Measurements from ENCODE around the gene EIF3K. TPM values are rescaled to one million over a fixed set of nuclear protein-coding genes. Genes with fewer than 3 reads are reported as not detected.

EIF3K gene
- total RNA-seq, 1 donor from 2014 or later: 321 TPM

DNA sequence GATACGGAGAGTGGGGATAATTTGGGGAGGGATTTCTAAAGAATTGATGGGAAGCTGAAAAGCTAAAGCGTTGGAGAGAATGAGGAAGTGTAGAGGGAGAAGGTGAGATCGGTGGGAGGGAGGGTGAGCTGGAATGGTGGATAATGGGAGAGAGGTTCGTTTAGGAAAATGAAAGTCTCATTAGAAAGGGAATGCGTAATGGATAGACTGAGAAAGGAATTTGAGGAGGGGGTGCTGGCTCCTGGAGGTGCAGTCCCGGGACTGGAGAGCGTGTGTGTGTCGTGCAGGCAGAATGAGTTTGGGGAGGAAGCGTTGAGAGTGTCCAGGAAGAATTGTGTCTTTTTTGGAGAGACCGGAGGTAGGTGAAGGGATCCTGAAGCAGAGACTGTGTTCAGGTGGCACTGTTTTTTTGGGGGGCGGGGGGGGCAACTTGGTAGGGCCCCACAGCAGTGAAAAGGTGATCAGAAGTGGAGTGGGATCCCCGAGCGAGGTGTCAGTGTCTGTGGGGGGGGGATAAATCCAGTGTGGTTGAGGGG is 29.8 kb downstream of the EIF3K start:
- Mint-ChIP-seq H3K4me3 (peak overlapping the region; percentile 97), H3K27ac (peak overlapping the region; percentile 86), H3K27me3 (no peaks in the 10 kb centered on the region), H3K9me3 (no peaks in the 10 kb centered on the region), H3K36me3 (ENCODE audit: low read depth) (peaks cover 35% of the 10 kb centered on the region), H3K4me1 (peaks cover 53% of the 10 kb centered on the region)
- no peak for DNase-seq
- intact Hi-C loops (cut with micrococcal nuclease): loop anchor here (5.0 kb wide), 2 partner anchors 38 to 1183 kb away; partner anchors contain the start of gene DYRK1B

- Mint-ChIP-seq H3K36me3 (ENCODE audit: low read depth) (peaks cover 39% of the 10 kb centered on the region), H3K4me3 (peak overlapping the region; percentile 97), H3K4me1 (peaks cover 56% of the 10 kb centered on the region), H3K9me3 (no peaks in the 10 kb centered on the region), H3K27ac (peak overlapping the region; percentile 69), H3K27me3 (no peaks in the 10 kb centered on the region)
- no peak for DNase-seq
- intact Hi-C loops (cut with micrococcal nuclease): loop anchor here (5.0 kb wide), 2 partner anchors 38 to 1183 kb away; partner anchors contain the start of gene DYRK1B
These were observed 30.6 kb downstream of the EIF3K start for GRCh38 chr19:38649305-38650171.

DNA sequence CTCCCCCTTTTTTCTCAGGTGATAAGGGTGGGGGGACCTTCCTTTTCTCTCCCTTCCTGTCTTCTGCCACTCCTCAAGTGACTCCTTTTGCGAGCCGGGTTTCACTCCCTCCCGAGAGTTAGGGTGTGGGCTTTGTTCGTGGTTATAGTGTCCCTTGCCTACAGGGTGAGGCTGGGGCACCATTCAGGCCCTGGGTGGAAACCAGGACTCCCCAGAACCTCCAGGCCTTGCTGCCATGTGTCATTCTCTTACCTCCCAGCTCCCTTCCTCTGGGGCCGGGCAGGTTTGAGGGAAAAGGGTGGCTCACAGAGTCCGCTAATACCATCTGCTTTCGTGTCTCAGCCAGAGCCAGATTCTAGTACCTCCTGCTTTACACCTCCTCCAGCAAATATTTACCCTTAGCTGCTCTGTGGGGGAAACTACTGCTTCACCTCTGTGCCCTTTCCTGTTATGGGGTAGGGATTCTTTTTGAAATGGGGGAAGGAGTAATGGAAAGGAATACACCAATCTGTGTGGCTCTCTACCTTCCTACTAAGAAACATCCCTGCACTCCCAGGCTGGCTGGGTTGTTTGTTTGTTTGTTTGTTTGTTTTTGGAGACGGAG is 31.3 kb downstream of the EIF3K start:
- H3K27ac Mint-ChIP-seq: peak overlapping the region; percentile 69
- peaks cover 63% of the 10 kb centered on the region for H3K4me1 Mint-ChIP-seq
- intact Hi-C loops (cut with micrococcal nuclease): no loop called here
- H3K27me3 Mint-ChIP-seq: no peaks in the 10 kb centered on the region
- peak overlapping the region; percentile 97 for H3K4me3 Mint-ChIP-seq
- DNase-seq: no peak
- no peaks in the 10 kb centered on the region for H3K9me3 Mint-ChIP-seq
- peaks cover 43% of the 10 kb centered on the region for H3K36me3 Mint-ChIP-seq (ENCODE audit: low read depth)

DNA sequence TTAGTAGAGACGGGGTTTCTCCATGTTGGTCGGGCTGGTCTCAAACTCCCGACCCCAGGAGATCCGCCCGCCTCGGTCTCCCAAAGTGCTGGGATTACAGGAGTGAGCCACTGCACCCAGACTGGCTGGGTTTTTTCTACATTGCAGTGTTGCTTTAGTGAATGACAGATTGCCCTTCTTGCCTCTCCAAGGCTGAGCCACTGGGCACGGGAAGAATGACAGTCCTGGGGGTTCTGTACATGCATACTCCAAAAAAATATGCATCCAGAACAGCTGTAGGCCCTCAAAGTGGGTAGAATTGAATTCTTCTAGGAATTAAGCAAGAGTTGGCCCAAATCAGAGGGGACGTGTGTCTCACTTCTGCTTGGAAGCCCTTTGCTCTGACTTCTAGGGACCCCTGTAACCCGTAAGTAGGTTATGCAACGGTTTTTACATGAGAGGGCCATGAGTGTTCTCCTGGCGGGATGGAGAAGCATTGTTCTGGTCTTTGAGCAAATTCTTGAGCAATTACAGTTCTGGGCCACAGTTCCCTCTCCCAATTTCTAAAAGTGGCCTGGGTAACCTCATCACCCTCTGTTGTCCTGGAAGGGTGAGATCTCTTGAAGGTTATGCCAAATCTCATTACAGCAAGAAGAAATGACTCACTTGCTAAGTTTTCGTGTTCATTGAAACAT is 32.1 kb downstream of the EIF3K start:
- Mint-ChIP-seq H3K4me1 (peaks cover 70% of the 10 kb centered on the region), H3K27ac (no peak overlapping the region), H3K27me3 (no peaks in the 10 kb centered on the region), H3K4me3 (no peak overlapping the region), H3K9me3 (no peaks in the 10 kb centered on the region), H3K36me3 (ENCODE audit: low read depth) (peaks cover 45% of the 10 kb centered on the region)
- DNase-seq: no peak
- intact Hi-C loops (cut with micrococcal nuclease): no loop called here

- Mint-ChIP-seq H3K4me3 (no peak overlapping the region), H3K9me3 (no peaks in the 10 kb centered on the region), H3K4me1 (peaks cover 85% of the 10 kb centered on the region), H3K27ac (no peak overlapping the region), H3K27me3 (no peaks in the 10 kb centered on the region), H3K36me3 (ENCODE audit: low read depth) (peaks cover 52% of the 10 kb centered on the region)
- DNase-seq: no peak
- intact Hi-C loops (cut with micrococcal nuclease): no loop called here
These were observed 34.1 kb downstream of the EIF3K start for GRCh38 chr19:38653028-38653571.

DNA sequence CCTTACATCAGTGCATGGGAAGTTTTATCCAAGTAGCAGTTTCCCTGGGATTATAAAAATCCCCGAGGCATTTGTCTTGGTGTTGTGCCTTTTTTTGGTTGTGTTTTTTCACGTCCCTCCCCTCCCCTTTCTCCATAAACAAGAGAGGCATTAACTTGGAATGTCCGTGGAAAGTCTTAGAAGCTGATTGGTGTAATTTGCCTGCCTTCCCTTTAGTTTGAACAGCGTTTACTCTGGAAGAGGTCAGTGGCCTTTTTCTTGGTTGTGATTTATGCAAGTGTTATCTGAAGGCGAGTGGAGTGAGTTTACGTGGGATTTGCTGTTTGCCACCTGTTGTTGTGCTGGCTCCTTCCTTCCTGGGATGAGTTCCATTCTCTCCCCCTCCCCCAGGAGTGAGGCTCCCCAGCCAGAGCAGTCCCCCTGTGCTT is 35.7 kb downstream of the EIF3K start:
- peak overlapping the region; percentile 31 for H3K4me3 Mint-ChIP-seq
- intact Hi-C loops (cut with micrococcal nuclease): loop anchor here (1.0 to 5.0 kb wide), 3 partner anchors 7 to 78 kb away; partner anchors contain the start of gene ACTN4
- H3K27ac Mint-ChIP-seq: peak overlapping the region; percentile 47
- no peaks in the 10 kb centered on the region for H3K9me3 Mint-ChIP-seq
- no peak for DNase-seq
- peaks cover 39% of the 10 kb centered on the region for H3K36me3 Mint-ChIP-seq (ENCODE audit: low read depth)
- H3K4me1 Mint-ChIP-seq: peaks cover 76% of the 10 kb centered on the region
- H3K27me3 Mint-ChIP-seq: no peaks in the 10 kb centered on the region

GRCh38 chr19:38655148-38655824 is 36.3 kb downstream of the EIF3K start:
- H3K4me3 Mint-ChIP-seq: peak overlapping the region; percentile 66
- peaks cover 37% of the 10 kb centered on the region for H3K36me3 Mint-ChIP-seq (ENCODE audit: low read depth)
- intact Hi-C loops (cut with micrococcal nuclease): loop anchor here (1.0 to 5.0 kb wide), 3 partner anchors 8 to 77 kb away; partner anchors contain the start of gene ACTN4
- no peaks in the 10 kb centered on the region for H3K27me3 Mint-ChIP-seq
- no peaks in the 10 kb centered on the region for H3K9me3 Mint-ChIP-seq
- peak; percentile 83 for DNase-seq
- peak overlapping the region; percentile 83 for H3K27ac Mint-ChIP-seq
- H3K4me1 Mint-ChIP-seq: peaks cover 71% of the 10 kb centered on the region

DNA sequence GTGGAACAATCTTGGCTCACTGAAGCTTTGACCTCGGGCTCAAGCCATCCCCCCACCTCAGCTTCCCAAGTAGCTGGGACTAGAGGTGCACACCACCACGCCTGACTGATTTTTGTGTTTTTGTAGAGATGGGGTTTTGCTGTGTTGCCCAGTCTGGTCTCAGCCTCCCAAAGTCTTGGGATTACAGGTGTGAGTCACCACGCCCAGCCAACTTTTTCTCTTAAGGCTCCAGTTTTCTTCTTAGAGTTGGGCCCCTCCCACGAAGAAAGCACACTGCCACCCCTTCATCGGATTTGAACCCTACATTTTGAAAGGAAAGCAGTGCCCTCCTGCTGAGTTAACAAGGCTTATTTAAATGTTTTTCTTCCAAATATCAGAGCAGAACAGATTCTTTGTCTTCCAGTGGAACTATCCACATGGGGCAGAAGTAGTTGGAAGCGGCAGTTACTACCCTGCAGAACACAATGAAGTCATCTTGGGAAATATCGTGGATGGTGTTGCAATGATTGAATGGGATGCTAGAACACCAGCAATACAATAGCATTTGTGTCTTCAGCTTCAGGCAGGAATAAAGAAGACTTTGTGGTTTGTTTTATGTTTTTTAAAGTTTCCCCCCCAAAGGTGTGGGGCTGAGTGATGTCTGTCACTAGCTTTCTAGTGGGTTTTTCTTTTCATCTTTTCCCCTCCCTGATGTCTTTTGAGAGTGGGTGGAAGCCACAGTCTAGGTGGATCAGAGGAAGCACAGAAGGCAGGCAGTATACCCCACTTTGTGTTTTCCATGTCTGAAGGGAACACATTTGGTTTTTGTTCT is 37.4 kb downstream of the EIF3K start:
- peaks cover 41% of the 10 kb centered on the region for H3K36me3 Mint-ChIP-seq (ENCODE audit: low read depth)
- intact Hi-C loops (cut with micrococcal nuclease): loop anchor here (2.0 to 5.0 kb wide), 2 partner anchors 30 to 76 kb away; no protein-coding TSS in a partner anchor
- H3K4me1 Mint-ChIP-seq: peaks cover 64% of the 10 kb centered on the region
- peak overlapping the region; percentile 83 for H3K27ac Mint-ChIP-seq
- no peaks in the 10 kb centered on the region for H3K9me3 Mint-ChIP-seq
- H3K4me3 Mint-ChIP-seq: peak overlapping the region; percentile 66
- no peaks in the 10 kb centered on the region for H3K27me3 Mint-ChIP-seq
- DNase-seq: peak; percentile 84

DNA sequence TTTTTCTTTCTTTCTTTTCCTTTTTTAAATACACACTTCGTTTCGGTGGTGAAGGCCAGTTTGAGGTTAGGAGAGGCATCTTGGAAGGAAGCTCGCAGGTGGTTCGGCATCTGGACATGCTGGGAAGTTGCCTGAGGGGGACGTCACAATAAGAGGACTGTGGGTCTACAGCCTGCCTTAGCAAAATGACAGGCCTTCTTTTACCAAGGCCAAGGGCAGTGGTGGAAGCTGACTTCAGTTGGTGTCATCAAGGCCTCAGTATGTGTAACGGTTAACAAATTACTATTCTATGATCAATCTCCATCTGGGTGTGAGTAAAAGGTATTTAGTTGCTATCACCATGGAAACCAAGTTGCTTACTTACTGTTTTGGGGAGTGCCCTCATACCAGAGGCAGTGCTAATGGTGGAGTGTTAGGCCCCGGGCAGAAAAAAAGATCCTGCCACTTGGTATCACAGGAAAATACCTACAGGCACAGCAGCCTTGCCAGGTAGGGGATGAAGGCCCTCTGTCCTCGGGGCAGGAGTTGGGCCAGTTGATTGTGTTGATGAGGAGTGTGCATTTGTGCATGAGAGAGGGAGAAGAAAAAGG is 38.7 kb downstream of the EIF3K start:
- Mint-ChIP-seq H3K27ac (peak overlapping the region; percentile 80), H3K9me3 (no peaks in the 10 kb centered on the region), H3K27me3 (no peaks in the 10 kb centered on the region), H3K4me1 (peaks cover 61% of the 10 kb centered on the region), H3K36me3 (ENCODE audit: low read depth) (peaks cover 37% of the 10 kb centered on the region), H3K4me3 (peak overlapping the region; percentile 66)
- intact Hi-C loops (cut with micrococcal nuclease): loop anchor here (2.0 to 5.0 kb wide), 2 partner anchors 29 to 75 kb away; no protein-coding TSS in a partner anchor
- no peak for DNase-seq

DNA sequence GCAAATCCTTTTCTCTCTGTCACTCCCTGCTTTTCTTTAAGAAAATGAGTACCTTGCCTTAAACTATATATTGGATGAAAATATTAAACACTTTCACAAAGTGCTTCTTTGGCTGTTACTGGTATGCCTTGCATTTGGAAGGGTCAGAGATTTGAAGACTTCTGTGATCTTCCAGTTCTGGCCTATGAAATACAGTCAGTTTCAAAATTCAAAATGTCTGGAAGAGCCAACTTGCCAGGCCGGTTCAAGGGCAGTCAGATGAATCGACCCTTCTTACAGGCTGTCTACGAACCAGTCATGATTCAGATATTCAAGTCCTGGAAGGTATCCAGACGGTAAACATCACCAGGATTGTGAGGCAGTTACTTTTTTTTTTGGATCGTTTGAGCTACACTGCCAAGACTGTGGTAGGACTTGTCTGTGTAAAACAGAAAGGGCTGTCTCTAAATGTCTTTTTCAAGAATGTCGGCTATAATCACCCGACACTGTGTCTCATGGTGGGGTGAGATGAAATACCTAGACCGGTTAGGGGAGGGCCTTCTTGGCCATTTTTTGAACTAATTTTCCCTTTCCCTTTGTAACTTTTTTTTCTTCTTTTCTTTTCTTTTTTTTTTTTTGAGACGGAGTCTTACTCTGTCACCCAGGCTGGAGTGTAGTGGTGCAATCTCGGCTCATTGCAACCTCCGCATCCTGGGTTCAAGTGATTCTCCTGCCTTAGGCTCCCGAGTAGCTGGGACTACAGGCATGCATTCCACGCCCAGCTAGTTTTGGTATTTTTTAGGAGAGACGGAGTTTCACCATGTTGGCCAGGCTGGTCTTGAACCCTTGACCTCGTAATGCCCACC is 39.7 kb downstream of the EIF3K start:
- peaks cover 56% of the 10 kb centered on the region for H3K4me1 Mint-ChIP-seq
- intact Hi-C loops (cut with micrococcal nuclease): loop anchor here (5.0 kb wide), 1 partner anchor 74 kb away; no protein-coding TSS in a partner anchor
- H3K27ac Mint-ChIP-seq: no peak overlapping the region

DNA sequence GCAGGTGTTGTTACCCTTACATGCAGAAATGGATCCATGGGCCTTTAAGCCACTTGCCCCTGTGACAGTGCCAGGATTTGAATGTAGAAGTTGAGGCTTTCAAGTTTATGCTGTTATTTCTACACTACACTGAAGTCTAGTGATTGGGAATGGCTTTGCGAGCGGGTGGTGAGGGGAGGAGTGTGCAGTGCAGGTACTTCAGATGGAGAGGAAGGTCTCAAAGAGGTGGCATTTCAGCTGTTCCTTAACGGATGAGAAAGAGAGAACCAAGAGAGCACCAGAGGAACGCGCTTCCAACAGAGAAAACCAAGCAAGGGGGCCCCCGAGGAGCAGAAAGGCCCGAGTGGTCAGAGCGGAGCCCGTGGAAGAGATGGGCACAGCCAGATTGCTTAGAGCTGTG is 41.7 kb downstream of the EIF3K start:
- intact Hi-C loops (cut with micrococcal nuclease): no loop called here
- DNase-seq: no peak
- Mint-ChIP-seq H3K9me3 (no peaks in the 10 kb centered on the region), H3K4me1 (peaks cover 53% of the 10 kb centered on the region), H3K4me3 (no peak overlapping the region), H3K27me3 (no peaks in the 10 kb centered on the region), H3K36me3 (ENCODE audit: low read depth) (peaks cover 28% of the 10 kb centered on the region), H3K27ac (no peak overlapping the region)

More for the DNA sequence above, 39.7 kb downstream of the EIF3K start:
- DNase-seq: no peak
- peaks cover 36% of the 10 kb centered on the region for H3K36me3 Mint-ChIP-seq (ENCODE audit: low read depth)
- H3K4me3 Mint-ChIP-seq: no peak overlapping the region
- H3K9me3 Mint-ChIP-seq: no peaks in the 10 kb centered on the region
- no peaks in the 10 kb centered on the region for H3K27me3 Mint-ChIP-seq

All from activated CD4-positive, alpha-beta T cell treated with anti-CD3 and anti-CD28 coated beads, Interleukin-2, amount 10 ng/mL, durations not matched to agents 24 days and 14 days (primary cell).